ENCODE results near the gene LSP1.
A peak's percentile ranks its signal among the peaks of the same experiment; 100 is the strongest.
"Not testable (repeated sequence)": the region's sequence is repeated elsewhere in the genome, so short reads cannot be mapped to it uniquely, and the experiment has no call there.

The LSP1 gene

GRCh38 chr11:1878137-1879031 is 25.5 kb downstream of the LSP1 start:
- peaks cover 0 to 56% of the 10 kb centered on the region in 2 donors for H3K4me1 ChIP-seq (ENCODE audit: control insufficient read depth in 1 of 2, insufficient read depth in 2 of 2, low read length in 2 of 2)

GRCh38 chr11:1879342-1879940 is 26.6 kb downstream of the LSP1 start:
- Histone ChIP-seq H3K27ac (ENCODE audit: low read length) (no peak overlapping the region), H3K36me3 (ENCODE audit: control insufficient read depth in 1 of 2, insufficient read depth in 2 of 2, low read length in 2 of 2) (peaks cover 0 to 14% of the 10 kb centered on the region in 2 donors), H3K27me3 (ENCODE audit: low read depth, low read length) (no peaks in the 10 kb centered on the region), H3K4me3 (ENCODE audit: low read depth in 1 of 2, low read length in 2 of 2) (no peak overlapping the region), H3K9me3 (ENCODE audit: control insufficient read depth in 1 of 2, low read length in 2 of 2) (no peaks in the 10 kb centered on the region), H3K4me1 (ENCODE audit: control insufficient read depth in 1 of 2, insufficient read depth in 2 of 2, low read length in 2 of 2) (peaks cover 0 to 56% of the 10 kb centered on the region in 2 donors)

More at GRCh38 chr11:1878137-1879031, 25.5 kb downstream of the LSP1 start:
- H3K27me3 ChIP-seq (ENCODE audit: low read depth, low read length) = no peaks in the 10 kb centered on the region
- H3K36me3 ChIP-seq (ENCODE audit: control insufficient read depth in 1 of 2, insufficient read depth in 2 of 2, low read length in 2 of 2) = peaks cover 0 to 4% of the 10 kb centered on the region in 2 donors
- no peaks in the 10 kb centered on the region for H3K9me3 ChIP-seq (ENCODE audit: control insufficient read depth in 1 of 2, low read length in 2 of 2)
- H3K27ac ChIP-seq (ENCODE audit: low read length) = no peak overlapping the region
- no peak overlapping the region for H3K4me3 ChIP-seq (ENCODE audit: low read depth in 1 of 2, low read length in 2 of 2)

GRCh38 chr11:1879941-1880720 is 27.2 kb downstream of the LSP1 start:
- no peaks in the 10 kb centered on the region for H3K27me3 ChIP-seq (ENCODE audit: low read depth, low read length)
- peaks cover 0 to 52% of the 10 kb centered on the region in 2 donors for H3K4me1 ChIP-seq (ENCODE audit: control insufficient read depth in 1 of 2, insufficient read depth in 2 of 2, low read length in 2 of 2)
- H3K27ac ChIP-seq (ENCODE audit: low read length) = peak overlapping the region; percentile 58

GRCh38 chr11:1880746-1881441 is 28.0 kb downstream of the LSP1 start:
- Histone ChIP-seq H3K36me3 (ENCODE audit: control insufficient read depth in 1 of 2, insufficient read depth in 2 of 2, low read length in 2 of 2) (peaks cover 0 to 29% of the 10 kb centered on the region in 2 donors), H3K27me3 (ENCODE audit: low read depth, low read length) (no peaks in the 10 kb centered on the region), H3K27ac (ENCODE audit: low read length) (peak overlapping the region; percentile 58), H3K9me3 (ENCODE audit: control insufficient read depth in 1 of 2, low read length in 2 of 2) (no peaks in the 10 kb centered on the region), H3K4me3 (ENCODE audit: low read depth in 1 of 2, low read length in 2 of 2) (no peak overlapping the region), H3K4me1 (ENCODE audit: control insufficient read depth in 1 of 2, insufficient read depth in 2 of 2, low read length in 2 of 2) (peaks cover 0 to 45% of the 10 kb centered on the region in 2 donors)

More at GRCh38 chr11:1879941-1880720, 27.2 kb downstream of the LSP1 start:
- H3K36me3 ChIP-seq (ENCODE audit: control insufficient read depth in 1 of 2, insufficient read depth in 2 of 2, low read length in 2 of 2) = peaks cover 0 to 21% of the 10 kb centered on the region in 2 donors
- no peaks in the 10 kb centered on the region for H3K9me3 ChIP-seq (ENCODE audit: control insufficient read depth in 1 of 2, low read length in 2 of 2)
- no peak overlapping the region for H3K4me3 ChIP-seq (ENCODE audit: low read depth in 1 of 2, low read length in 2 of 2)

DNA sequence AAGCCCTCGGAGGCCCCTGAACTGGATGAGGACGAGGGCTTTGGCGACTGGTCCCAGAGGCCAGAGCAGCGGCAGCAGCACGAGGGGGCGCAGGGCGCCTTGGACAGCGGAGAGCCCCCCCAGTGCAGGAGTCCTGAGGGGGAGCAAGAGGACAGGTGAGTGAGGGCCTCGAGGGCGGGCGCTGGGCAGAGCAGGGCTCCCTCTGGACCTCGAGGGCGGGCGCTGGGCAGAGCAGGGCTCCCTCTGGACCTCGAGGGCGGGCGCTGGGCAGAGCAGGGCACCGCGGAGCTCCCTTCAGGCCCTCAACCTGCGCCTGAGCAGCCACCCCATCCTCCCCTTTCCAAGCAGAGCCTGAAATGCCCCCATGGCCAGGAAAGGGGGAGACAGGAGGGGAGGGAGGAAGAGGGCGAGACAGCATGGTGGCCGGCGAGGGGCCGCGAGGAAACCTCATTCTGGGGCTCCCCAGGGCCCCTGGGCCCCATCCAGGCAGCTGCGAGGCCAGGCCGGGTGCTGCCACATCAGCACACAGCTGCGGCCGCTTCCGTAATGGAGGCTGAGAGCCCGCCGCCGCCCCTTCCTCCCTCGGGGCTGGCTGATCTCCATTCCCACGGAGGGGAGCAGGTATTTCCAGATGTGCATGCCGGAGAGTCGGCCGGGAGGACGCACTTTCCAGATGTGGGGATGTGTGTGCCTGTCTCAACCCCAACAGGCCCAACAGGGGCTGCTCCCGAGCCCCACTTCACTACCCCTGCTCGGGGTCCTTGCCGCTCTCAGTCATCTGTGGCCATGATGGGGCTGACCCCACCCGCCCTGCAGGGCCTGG is 28.8 kb downstream of the LSP1 start:
- Histone ChIP-seq H3K4me3 (ENCODE audit: low read depth in 1 of 2, low read length in 2 of 2) (no peak overlapping the region), H3K27ac (ENCODE audit: low read length) (no peak overlapping the region), H3K27me3 (ENCODE audit: low read depth, low read length) (no peaks in the 10 kb centered on the region), H3K36me3 (ENCODE audit: control insufficient read depth in 1 of 2, insufficient read depth in 2 of 2, low read length in 2 of 2) (peaks cover 0 to 30% of the 10 kb centered on the region in 2 donors), H3K9me3 (ENCODE audit: control insufficient read depth in 1 of 2, low read length in 2 of 2) (no peaks in the 10 kb centered on the region), H3K4me1 (ENCODE audit: control insufficient read depth in 1 of 2, insufficient read depth in 2 of 2, low read length in 2 of 2) (peaks cover 0 to 38% of the 10 kb centered on the region in 2 donors)

DNA sequence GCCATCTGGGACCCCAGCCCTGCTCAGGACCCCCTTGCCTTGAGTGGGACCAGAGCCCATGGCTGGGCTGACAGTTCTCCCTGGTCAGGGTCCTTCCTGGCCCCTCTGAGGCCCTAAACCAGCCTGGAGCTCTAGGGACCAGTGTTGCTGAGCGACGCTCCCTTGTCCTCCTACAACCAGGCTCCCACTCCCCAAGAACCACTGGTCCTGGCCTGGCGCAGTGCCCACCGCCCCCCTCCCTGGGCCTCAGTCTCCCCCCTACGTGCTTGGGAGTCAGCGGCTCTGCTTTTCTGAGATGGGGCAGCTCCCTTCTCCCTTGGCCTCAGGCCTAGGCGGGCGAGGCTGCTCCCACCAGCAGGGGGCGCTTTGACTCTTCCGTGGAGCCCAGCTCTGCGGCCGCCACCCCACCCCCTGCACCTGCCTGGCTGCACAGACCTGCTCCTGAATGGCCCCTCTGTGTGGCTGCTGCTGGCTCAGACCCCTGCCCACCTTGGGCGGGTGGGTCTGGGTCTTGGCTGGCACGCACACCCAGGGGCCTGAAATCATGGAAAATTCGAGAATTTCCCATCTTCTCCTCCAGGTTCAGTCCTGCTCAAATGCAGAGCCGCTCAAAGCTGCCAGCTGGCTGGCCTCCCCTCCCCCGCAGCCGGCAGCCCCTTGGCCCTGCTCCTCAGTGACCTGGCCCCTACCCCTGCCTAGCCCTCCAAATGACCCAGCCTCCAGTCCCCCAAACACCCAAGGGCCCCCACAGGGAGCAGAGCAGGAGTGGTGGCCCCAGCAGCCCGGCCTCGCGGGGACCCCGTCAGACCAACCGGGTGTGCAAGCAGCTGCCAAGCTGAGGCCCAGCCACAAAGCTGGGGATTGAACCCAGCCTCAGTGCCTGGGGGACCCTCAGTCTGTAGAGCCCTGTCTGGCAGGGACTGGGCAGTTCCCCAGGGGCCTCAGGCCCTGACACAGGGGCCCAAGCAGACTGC is 29.7 kb downstream of the LSP1 start:
- H3K27ac ChIP-seq (ENCODE audit: low read length) = no peak overlapping the region
- H3K36me3 ChIP-seq (ENCODE audit: control insufficient read depth in 1 of 2, insufficient read depth in 2 of 2, low read length in 2 of 2) = peaks cover 3 to 30% of the 10 kb centered on the region in 2 donors
- no peaks in the 10 kb centered on the region for H3K9me3 ChIP-seq (ENCODE audit: control insufficient read depth in 1 of 2, low read length in 2 of 2)
- no peaks in the 10 kb centered on the region for H3K27me3 ChIP-seq (ENCODE audit: low read depth, low read length)
- H3K4me3 ChIP-seq (ENCODE audit: low read depth in 1 of 2, low read length in 2 of 2) = no peak overlapping the region
- peaks cover 0 to 29% of the 10 kb centered on the region in 2 donors for H3K4me1 ChIP-seq (ENCODE audit: control insufficient read depth in 1 of 2, insufficient read depth in 2 of 2, low read length in 2 of 2)

DNA sequence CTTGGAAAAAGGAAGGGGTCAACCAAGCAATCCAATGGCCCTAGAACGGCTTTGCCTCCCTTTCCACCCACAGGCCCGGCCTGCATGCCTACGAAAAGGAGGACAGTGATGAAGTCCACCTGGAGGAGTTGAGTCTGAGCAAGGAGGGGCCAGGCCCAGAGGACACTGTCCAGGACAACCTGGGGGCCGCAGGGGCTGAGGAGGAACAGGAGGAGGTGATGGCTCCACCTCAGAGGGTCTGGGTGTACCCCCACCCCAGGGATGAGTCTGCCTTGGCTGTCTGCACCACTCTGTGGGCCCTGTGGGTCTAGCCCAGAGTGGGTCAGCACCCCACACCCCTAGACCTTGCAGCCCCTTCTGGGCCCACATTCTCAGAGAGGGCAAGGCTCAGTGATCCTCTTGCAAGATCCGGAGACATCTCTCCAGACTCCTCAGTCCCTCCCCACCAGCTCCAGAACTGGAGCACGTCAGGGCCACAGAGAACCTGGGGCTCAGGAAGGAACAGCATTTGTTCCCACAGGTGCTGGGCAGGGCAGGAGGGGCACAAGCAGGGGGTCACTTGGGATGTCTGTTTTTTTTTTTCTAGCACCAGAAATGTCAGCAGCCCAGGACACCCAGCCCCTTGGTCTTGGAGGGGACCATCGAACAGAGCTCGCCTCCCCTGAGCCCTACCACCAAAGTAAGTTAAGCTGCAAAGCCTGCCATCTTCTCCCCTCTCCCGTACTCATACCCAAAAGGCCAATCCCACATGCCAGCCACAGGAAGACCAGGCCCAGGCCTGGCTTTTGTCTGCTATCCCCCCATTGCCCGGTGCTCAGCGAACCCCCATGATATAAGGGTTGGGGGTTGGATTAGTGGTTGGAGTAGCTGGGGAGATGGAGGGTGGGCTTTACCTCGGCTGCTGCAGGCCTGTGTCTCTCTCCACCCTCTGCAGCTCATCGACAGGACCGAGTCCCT is 30.7 kb downstream of the LSP1 start:
- Histone ChIP-seq H3K27ac (ENCODE audit: low read length) (no peak overlapping the region), H3K9me3 (ENCODE audit: control insufficient read depth in 1 of 2, low read length in 2 of 2) (no peaks in the 10 kb centered on the region), H3K4me1 (ENCODE audit: control insufficient read depth in 1 of 2, insufficient read depth in 2 of 2, low read length in 2 of 2) (peaks cover 0 to 20% of the 10 kb centered on the region in 2 donors), H3K36me3 (ENCODE audit: control insufficient read depth in 1 of 2, insufficient read depth in 2 of 2, low read length in 2 of 2) (peaks cover 7 to 30% of the 10 kb centered on the region in 2 donors), H3K4me3 (ENCODE audit: low read depth in 1 of 2, low read length in 2 of 2) (no peak overlapping the region), H3K27me3 (ENCODE audit: low read depth, low read length) (no peaks in the 10 kb centered on the region)

DNA sequence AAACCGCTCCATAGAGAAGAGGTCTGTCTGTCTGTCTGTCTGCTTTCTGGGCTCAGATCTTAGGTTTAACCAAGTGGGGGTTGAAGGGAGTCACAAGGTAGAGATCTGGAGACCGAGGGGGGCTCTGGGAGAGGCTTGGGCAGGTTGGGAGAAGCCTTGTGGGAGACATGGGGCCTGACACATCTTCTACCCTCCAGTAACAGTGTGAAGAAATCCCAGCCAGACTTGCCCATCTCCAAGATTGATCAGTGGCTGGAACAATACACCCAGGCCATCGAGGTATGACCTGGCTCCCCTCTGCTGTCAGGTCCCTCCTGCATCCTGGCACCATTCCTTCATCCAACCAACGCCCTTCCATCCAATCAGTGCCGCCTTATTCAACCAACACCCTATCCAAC is 31.4 kb downstream of the LSP1 start:
- Histone ChIP-seq H3K27ac (ENCODE audit: low read length) (no peak overlapping the region), H3K4me1 (ENCODE audit: control insufficient read depth in 1 of 2, insufficient read depth in 2 of 2, low read length in 2 of 2) (peaks cover 0 to 20% of the 10 kb centered on the region in 2 donors), H3K36me3 (ENCODE audit: control insufficient read depth in 1 of 2, insufficient read depth in 2 of 2, low read length in 2 of 2) (peaks cover 7 to 30% of the 10 kb centered on the region in 2 donors), H3K9me3 (ENCODE audit: control insufficient read depth in 1 of 2, low read length in 2 of 2) (no peaks in the 10 kb centered on the region), H3K27me3 (ENCODE audit: low read depth, low read length) (no peaks in the 10 kb centered on the region), H3K4me3 (ENCODE audit: low read depth in 1 of 2, low read length in 2 of 2) (no peak overlapping the region)

GRCh38 chr11:1886551-1886950 is 33.7 kb downstream of the LSP1 start:
- H3K9me3 ChIP-seq (ENCODE audit: control insufficient read depth in 1 of 2, low read length in 2 of 2); H3K27ac ChIP-seq (ENCODE audit: low read length); H3K27me3 ChIP-seq (ENCODE audit: low read depth, low read length); H3K4me3 ChIP-seq (ENCODE audit: low read depth in 1 of 2, low read length in 2 of 2): not testable (repeated sequence)
- Histone ChIP-seq H3K4me1 (ENCODE audit: control insufficient read depth in 1 of 2, insufficient read depth in 2 of 2, low read length in 2 of 2) (peaks cover 0 to 15% of the 10 kb centered on the region in 2 donors), H3K36me3 (ENCODE audit: control insufficient read depth in 1 of 2, insufficient read depth in 2 of 2, low read length in 2 of 2) (peaks cover 7 to 30% of the 10 kb centered on the region in 2 donors)
